NCI-H1105 (cell line): ENCODE measurements around the gene PRDM7.
"Not testable (repeated sequence)": the region's sequence is repeated elsewhere in the genome, so short reads cannot be mapped to it uniquely, and the experiment has no call there.

ENCODE experiments used
- DNase-seq: peaks from one replicate; lab custom pipeline; 2025; lab: John Stamatoyannopoulos, UW

PRDM7 gene

GRCh38 chr16:90072442-90073105 is 4.6 kb downstream of the PRDM7 start:
- no peak for DNase-seq

- DNase-seq = no peak
Measured at GRCh38 chr16:90070440-90070839, 6.7 kb downstream of the PRDM7 start.

- DNase-seq = no peak
Measured at GRCh38 chr16:90061437-90061836, 15.7 kb downstream of the PRDM7 start.

GRCh38 chr16:90057738-90058173 is 19.4 kb downstream of the PRDM7 start:
- DNase-seq = no peak

GRCh38 chr16:90056521-90056920 is 20.6 kb downstream of the PRDM7 start:
- not testable (repeated sequence) for DNase-seq

GRCh38 chr16:90055371-90055770 is 21.8 kb downstream of the PRDM7 start:
- no peak for DNase-seq

- no peak for DNase-seq
Measured at GRCh38 chr16:90054554-90054953, 22.6 kb downstream of the PRDM7 start.

GRCh38 chr16:90053902-90054500 is 23.1 kb downstream of the PRDM7 start:
- no peak for DNase-seq

- no peak for DNase-seq
Measured at GRCh38 chr16:90050969-90051368, 26.2 kb downstream of the PRDM7 start.

GRCh38 chr16:90048737-90049330 is 28.3 kb downstream of the PRDM7 start:
- no peak for DNase-seq

GRCh38 chr16:90048347-90048722 is 28.8 kb downstream of the PRDM7 start:
- DNase-seq = no peak

- DNase-seq = no peak
Measured at GRCh38 chr16:90047714-90048346, 29.3 kb downstream of the PRDM7 start.

GRCh38 chr16:90046971-90047713 is 30.0 kb downstream of the PRDM7 start:
- DNase-seq = no peak

GRCh38 chr16:90046122-90046970 is 30.8 kb downstream of the PRDM7 start:
- no peak for DNase-seq

- no peak for DNase-seq
Measured at GRCh38 chr16:90044111-90044551, 33.0 kb downstream of the PRDM7 start.

GRCh38 chr16:90043526-90043925 is 33.6 kb downstream of the PRDM7 start:
- DNase-seq = no peak

- no peak for DNase-seq
Measured at GRCh38 chr16:90042946-90043514, 34.1 kb downstream of the PRDM7 start.

- no peak for DNase-seq
Measured at GRCh38 chr16:90041896-90042473, 35.1 kb downstream of the PRDM7 start.

- no peak for DNase-seq
Measured at GRCh38 chr16:90040152-90041023, 36.7 kb downstream of the PRDM7 start.

- no peak for DNase-seq
Measured at GRCh38 chr16:90037276-90037675, 39.9 kb downstream of the PRDM7 start.
